UCSD-AML1 (cell line): ENCODE measurements around the gene KRTAP2-1.
"Not testable (repeated sequence)": the region's sequence is repeated elsewhere in the genome, so short reads cannot be mapped to it uniquely, and the experiment has no call there.

Experiments used
- DNase-seq: peaks from one replicate; lab custom pipeline; 2025; ENCODE audit not compliant: unreplicated experiment; lab: John Stamatoyannopoulos, UW

The KRTAP2-1 gene, protein sequence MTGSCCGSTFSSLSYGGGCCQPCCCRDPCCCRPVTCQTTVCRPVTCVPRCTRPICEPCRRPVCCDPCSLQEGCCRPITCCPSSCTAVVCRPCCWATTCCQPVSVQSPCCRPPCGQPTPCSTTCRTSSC

DNA sequence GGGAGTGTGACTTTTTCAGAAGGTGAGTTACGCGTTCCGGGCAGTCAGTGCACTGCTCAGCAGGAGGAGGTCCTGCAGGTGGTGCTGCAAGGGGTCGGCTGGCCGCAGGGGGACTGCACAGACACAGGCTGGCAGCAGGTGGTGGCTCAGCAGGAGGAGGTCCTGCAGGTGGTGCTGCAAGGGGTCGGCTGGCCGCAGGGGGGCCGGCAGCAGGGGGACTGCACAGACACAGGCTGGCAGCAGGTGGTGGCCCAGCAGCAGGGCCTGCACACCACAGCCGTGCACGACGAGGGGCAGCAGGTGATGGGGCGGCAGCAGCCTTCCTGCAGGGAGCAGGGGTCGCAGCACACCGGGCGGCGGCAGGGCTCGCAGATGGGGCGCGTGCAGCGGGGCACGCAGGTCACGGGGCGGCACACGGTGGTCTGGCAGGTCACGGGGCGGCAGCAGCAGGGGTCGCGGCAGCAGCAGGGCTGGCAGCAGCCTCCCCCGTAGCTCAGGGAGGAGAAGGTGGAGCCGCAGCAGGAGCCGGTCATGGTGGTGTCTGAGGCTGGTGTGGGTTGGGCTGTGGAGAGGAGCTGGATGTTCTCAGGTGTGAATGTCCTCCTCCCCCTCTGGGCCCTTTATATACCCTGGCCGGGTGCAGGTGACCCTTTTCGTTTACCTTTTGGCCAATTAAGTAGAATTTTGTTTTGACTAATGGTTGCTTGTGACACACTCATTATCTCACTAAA lies at the start of gene KRTAP2-1:
Gene KRTAP2-1, minus strand, starts transcription at position 582 of the 731 bp plus-strand sequence. Its CDS starts 49 bp downstream, at position 533.
- DNase-seq = not testable (repeated sequence)

DNA sequence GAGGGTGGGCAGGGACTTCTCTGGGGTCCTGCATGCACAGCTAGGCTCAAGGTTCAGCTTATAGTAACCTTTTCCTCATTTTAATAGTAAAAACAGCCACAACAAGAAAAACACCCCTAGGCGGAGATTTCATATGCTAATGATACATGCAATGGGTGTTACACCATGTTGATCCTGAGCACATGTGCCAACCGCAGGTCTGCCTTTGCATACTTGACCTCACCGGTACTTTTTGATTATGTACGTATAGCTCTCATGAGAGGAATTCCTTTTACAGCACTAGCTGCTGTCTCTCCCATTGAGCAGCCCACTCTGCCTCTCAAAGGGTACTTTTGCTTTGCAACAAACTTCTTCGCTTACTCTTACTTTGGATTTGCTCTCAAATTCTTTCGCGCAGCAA lies 48.9 kb upstream of the KRTAP2-1 start:
- no peak for DNase-seq

DNA sequence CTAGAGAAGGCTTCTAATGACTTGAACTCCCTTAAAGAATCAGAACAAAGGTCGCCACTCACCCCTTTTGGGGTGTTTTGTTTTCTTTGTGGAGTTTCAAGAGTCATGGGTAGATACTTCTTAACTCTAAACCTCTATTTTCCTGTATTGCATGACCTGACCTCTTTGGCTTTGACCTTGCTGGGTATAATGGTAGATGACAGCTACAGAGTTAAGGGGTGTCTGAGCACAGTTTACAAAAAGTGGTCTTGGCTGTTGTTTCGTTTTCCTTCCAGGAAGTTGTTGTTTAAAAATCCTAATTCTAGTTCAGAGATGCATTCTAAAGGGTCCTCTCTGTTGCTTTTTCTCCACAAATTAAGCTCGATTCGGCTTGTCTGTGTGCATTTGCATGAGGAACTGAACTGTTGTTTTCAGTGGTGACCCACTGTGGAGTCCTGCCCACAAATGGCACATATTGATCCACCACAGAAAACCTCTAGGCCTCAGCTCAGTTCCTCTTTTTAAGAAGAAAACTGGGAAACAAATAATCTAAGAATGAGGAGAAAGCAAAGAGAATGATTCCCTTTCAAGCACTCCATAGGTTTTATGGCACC lies 41.7 kb upstream of the KRTAP2-1 start:
- not testable (repeated sequence) for DNase-seq

DNA sequence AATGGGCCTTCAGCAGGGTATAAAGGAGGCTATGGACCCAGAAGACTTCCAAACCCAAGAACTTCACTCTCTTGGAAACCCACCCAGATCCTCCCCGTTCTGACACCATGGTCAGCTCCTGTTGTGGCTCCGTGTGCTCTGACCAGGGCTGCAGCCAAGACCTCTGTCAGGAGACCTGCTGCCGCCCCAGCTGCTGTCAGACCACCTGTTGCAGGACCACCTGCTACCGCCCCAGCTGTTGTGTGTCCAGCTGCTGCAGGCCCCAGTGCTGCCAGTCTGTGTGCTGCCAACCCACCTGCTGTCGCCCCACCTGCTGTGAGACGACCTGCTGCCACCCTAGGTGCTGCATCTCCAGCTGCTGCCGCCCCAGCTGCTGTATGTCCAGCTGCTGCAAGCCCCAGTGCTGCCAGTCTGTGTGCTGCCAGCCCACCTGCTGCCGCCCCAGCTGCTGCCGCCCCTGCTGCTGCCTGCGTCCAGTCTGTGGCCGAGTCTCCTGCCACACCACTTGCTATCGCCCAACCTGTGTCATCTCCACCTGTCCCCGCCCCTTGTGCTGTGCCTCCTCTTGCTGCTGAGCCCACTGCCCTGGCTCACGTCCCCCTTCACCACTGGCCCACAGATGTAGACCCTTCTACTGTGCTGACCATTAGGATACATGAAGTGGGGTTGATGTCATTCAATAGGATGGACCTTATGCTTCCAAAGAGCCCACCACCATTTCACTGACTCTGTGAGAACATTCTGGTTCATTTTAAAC lies 37.2 kb upstream of the KRTAP2-1 start, which contains the start of gene KRTAP4-7:
Gene KRTAP4-7, plus strand, starts transcription at position 51 of the 757 bp plus-strand sequence. Its CDS starts 57 bp downstream, at position 108.
- not testable (repeated sequence) for DNase-seq

DNA sequence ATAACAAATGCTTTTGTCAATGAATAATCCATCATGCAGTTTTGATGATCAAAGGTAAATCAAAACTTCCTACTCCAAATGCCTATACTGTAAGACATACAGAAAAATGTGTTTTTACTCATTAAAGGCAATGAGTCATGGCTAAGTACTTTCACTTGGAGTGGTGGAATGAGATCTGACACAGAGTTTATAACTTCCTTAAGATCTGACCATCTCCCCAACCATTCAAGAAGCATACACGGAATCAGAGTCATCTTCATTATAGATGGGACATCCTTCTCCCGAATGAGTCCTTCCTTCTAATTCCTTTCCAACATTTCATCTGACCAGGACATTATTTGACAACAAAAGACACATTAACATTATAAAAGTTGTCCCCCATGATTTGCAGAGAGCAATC lies 36.3 kb upstream of the KRTAP2-1 start:
- not testable (repeated sequence) for DNase-seq

DNA sequence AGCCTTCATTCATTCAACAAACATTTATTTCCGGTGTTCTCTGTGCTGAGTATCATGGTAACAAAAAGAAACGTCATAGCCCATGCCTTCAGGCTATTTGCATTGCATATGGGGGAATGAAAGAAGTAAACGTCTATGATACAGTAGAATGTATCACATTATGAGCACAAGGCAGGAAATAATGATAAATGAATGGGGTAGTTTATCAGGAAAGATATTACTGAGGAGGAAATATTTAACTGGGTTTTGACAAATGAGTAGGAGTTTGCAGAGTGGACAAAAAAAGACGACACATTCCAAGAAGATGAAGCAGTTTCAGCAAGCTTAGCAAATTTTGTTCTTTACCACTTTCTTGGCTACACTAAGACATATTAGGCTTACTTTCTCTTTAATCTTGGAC lies 35.5 kb upstream of the KRTAP2-1 start:
- no peak for DNase-seq

DNA sequence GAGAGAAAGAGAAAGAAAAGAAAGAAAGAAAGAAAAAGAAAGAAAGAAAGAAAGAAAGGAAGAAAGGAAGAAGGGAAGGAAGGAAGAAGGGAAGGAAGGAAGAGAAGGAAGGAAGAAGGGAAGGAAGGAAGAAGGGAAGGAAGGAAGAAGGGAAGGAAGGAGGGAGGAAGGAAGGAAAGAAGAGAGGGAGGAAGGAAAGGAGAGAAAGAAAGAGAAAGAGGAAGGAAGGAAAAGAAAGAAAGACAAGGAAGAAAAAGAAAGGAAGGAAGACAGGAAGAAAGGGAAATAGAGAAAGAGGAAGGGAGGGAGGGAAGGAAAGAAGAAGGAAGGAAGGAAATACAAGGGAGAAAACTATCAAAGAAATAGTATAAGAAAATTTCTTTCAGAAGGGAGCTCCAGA lies 29.7 kb upstream of the KRTAP2-1 start:
- DNase-seq = no peak

DNA sequence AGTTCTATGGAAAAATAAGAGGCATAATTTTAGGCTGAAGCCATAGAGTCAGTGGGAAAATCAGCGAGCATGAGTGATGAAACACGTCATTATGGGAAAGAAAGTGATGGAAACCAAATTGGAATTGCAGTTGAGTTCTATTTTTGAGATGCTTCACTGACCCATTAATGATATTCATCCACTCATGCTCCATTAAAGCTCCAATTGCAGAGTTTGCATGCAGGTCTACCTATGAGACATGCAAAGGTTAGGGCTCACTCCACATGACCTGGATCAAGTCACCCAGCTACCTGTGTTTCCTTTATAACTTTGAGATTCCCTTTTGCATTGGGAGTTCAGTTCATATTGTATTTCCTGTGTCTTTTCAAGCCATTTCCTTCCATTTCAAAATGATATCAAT lies 26.6 kb upstream of the KRTAP2-1 start:
- no peak for DNase-seq

DNA sequence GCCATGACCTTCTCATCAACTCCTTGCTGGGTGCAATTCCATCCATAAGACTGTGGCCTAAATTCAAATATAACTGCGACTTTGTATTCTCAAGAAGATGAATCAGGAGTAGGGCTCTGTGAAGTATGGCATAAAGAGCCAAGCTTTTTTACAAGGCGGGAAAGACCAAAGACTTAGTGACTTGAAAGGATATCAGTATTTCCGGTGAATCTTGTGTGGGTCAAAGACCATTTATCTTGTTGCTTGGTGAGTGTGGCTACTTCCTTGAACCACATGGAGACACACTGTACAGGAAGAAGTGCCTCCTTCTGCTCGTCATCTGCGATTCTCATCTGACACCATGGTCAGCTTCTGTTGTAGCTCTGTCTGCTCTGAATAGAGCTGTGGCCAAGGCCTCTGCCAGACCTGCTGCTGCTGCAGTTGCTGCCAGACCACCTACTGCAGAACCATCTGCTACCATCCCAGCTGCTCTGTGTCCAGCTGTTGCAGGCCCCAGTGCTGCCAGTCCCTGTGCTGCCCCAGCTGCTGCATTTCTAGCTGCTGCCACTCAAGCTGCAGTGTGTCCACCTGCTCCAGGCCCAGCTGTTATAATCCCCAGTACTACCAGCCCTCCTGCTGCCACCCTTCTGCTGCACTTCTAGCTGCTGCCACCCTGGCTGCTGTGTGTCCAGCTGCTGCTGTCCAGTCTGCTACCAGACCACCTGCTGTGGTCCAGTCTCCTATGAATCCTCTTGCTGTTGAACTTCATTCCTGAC lies 24.7 kb upstream of the KRTAP2-1 start:
- no peak for DNase-seq

DNA sequence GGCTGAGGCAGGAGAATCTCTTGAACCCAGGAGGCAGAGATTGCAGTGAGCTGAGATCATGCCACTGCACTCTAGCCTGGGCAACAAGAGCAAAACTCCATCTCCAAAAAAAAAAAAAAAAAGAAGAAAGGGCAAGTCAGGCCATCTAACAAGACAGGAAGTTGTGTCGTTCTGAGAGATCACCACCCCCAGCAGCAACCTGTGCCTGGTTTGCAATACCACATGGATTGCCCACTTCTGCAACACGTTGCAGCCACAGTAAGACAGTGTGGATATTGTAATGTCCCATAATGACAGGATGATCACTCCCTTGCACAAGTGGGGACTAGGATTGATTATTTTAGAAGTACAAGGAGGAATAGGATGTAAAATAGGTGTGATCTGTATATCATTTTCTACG lies 21.9 kb upstream of the KRTAP2-1 start:
- no peak for DNase-seq

DNA sequence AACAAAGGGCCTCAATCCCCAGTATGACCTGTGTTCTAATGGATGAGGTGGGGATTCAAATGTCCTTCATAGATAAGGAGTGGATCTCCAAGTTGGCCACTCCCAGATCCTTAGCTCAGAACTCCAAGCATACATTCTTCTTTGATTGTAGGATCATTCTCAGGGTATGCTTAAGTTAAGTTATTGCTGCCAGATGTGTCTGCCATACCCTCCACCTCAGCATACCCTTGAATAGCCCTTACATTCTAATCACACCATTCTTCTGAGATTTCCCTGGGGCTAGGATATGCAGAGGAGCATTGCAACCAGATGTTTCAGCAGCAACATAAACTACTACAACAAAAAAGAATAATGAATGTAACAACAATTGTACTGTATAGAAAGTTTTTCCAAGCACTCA lies 20.2 kb upstream of the KRTAP2-1 start:
- no peak for DNase-seq

DNA sequence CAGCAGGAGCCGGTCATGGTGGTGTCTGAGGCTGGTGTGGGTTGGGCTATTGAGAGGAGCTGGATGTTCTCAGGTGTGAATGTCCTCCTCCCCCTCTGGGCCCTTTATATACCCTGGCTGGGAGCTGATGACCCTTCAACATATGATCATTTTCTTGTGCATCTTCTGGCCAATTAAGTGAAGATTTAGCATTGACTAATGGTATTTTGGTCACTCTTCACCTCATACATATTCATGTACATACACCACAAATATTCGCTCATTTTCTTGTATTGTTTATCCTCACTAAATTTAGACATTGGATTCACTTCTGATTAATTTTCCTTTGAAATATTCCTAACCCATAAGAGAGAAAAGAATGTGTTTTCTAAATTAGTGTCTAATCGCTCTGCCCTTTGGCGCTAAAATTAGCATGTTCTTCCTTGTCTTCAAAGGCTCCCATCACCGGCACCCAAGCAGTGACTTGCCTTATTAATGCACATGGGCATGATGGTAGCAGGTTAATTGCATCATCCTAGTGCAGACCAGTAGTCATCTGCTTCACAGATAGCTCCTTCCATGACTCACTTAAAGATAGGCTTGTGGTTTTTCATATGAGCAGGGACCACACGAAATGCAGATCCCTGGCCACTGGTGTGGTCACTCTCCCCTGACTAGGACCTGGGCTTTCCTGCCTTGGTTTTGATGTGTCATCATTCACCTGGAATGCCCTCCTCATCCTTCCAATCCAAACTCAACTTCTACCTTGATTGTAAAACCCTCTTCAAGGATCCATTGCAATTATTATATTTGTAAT lies 18.9 kb upstream of the KRTAP2-1 start, which contains the start of gene KRTAP2-4:
Gene KRTAP2-4, minus strand, starts transcription at position 51 of the 796 bp plus-strand sequence. Its CDS starts 34 bp downstream, at position 17.
- DNase-seq = no peak

DNA sequence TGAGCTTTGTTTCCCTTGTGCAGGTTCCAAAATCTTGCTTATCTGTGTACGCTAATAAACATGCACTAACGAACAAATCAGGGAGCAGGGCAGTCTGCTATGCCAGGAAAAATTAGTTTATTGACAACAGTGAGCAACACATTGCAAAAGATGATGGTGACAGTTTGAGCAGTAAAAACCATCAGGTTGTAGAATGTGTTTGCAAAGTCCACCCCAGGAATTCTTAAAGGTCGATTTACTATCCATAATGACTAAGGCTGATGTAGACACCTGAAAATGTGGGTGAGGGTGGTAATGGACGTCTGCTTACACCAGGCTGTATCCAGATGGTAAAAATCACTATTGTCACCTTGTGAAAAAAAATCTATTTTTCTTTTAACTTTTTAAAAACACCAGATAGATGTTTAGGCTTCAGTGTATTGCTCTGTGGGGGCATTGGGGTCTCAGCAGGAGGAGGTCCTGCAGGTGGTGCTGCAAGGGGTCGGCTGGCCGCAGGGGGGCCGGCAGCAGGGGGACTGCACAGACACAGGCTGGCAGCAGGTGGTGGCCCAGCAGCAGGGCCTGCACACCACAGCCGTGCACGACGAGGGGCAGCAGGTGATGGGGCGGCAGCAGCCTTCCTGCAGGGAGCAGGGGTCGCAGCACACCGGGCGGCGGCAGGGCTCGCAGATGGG lies 18.0 kb upstream of the KRTAP2-1 start:
- not testable (repeated sequence) for DNase-seq

DNA sequence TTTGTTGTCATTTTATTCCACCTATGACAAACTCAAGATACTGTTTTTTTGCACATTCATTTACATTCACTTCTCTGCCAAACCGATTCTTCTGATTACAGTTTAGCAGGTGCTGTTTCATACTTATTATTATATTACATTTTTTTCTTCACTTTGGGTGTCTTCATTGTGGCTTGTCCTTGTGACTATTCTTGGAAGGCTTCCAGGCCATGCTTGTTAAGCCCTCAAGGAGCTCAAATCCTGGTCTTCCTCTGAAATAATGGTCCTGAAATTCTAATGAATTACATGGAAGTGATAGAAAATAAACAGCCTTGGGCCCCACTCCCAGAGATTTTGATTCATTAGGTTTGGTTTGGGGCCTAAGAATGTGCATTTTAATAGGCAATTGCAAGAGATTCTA lies 17.2 kb upstream of the KRTAP2-1 start:
- no peak for DNase-seq

DNA sequence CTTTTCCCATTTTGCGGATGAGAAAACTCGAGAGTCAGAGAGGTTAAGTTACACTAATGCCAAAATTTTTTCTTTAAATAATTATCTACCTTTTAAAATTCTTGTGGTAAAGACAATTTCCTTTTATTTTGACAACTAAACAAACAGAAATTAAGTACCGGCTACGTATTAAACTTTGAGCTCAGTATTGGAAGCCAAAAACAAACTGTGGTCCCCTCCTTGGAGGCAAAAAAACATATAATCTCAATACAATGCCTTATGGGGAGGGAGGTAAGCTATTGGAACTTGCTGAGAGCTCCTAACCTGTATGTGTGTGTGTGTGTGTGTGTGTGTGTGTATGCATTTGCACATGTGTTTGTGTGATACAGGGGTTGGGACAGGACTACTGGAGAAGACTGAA lies 16.3 kb upstream of the KRTAP2-1 start:
- DNase-seq = no peak

DNA sequence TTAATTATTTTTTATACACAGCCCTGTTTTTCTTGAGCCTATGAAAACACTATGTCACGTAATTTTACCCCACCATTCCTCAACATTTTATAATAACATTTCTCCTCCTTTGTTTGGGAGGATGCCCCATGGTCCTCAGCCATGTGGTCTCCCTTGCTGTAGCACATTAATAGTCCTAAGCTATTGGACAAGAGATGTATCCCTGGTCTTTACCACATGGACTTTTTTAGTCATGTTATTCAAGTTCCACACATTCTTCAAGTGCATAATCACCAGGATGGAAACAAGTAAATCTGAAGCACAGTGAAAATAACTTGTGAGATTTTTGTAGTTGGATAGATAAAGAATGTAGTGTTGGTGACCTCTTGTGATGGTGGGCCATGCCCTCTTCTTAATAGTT lies 14.8 kb upstream of the KRTAP2-1 start:
- no peak for DNase-seq

DNA sequence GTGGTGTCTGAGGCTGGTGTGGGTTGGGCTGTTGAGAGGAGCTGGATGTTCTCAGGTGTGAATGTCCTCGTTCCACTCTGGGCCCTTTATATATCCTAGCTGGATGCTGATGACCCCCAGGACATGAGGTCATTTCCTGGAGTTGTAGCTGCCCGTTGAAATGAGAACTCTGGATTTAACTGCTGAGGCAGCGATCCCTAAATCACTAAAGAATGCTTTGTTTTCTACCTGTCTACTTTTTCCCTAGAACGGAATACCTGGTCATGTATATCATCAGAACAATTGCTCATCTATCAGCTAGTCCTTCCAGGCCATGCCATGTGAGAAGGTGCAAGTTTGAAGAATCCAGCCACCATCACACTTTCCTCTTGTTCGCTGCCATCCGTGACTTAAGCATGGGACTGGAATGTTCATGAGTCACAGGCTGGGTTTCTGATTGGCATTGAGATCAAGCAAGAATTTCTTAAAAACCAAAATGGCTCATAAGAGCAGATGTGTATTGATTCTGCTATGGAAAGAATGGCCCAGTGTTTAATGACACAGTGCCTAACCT lies 13.0 kb upstream of the KRTAP2-1 start, which contains the start of gene KRTAP2-3:
Gene KRTAP2-3, minus strand, starts transcription at position 63 of the 553 bp plus-strand sequence. CDS start 64 bp downstream, outside the sequence.
- no peak for DNase-seq

DNA sequence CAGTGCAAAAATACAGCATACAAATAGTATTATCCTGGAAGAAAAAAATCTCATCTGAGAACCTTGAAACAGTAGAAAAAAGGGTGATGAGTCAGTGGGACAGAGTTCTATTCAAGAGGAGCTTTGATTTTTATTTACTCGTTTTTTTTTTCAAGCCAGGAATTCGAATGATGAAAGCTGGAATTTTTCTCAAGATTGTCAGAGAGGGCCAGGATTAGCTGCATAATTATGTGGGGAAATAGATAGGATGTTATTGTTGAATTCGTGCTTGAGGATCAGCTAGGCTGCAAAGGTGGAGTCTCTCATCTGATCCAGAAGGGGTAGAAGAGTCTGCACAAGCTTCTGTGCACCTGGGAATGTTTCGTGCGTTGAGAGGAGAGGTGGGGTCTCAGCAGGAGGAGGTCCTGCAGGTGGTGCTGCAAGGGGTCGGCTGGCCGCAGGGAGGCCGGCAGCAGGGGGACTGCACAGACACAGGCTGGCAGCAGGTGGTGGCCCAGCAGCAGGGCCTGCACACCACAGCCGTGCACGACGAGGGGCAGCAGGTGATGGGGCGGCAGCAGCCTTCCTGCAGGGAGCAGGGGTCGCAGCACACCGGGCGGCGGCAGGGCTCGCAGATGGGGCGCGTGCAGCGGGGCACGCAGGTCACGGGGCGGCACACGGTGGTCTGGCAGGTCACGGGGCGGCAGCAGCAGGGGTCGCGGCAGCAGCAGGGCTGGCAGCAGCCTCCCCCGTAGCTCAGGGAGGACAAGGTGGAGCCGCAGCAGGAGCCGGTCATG lies 12.3 kb upstream of the KRTAP2-1 start:
- not testable (repeated sequence) for DNase-seq
